Right atrium auricular region (tissue), 2 donors: Measurements from ENCODE around the gene CFAP20DC. TPM values are rescaled to one million over a fixed set of nuclear protein-coding genes. Genes with fewer than 3 reads are reported as not detected.

Source experiments
- DNase-seq: peaks from one replicate; pipeline ENCODE4 v3.0.0-alpha.2; 2019; ENCODE audit warnings: low spot score
- H3K27ac ChIP-seq, 2 donors: fragments of 200-600 bp; sonication (generic); 1 replicate in 1 of 2; 2 replicates in 1 of 2; pipeline ENCODE4 v1.5.1; 2016 to 2019
- H3K27me3 ChIP-seq, 2 donors: fragments of 200-600 bp; sonication (generic); one replicate each; pipeline versions ENCODE4 v1.5.1 to v1.6.0; 2017 to 2019
- H3K36me3 ChIP-seq: fragments of 200-600 bp; sonication (generic); one replicate; pipeline ENCODE4 v1.5.1; 2016
- H3K4me1 ChIP-seq, 2 donors: fragments of 200-600 bp; sonication (generic); one replicate each; pipeline versions ENCODE4 v1.5.1 to v1.6.0; 2017 to 2019
- H3K4me3 ChIP-seq, 2 donors: fragments of 200-600 bp; sonication (generic); 1 replicate in 1 of 2; 2 replicates in 1 of 2; pipeline ENCODE4 v1.5.1; 2017 to 2019; ENCODE audit warnings: mild to moderate bottlenecking in 1 of 2, moderate library complexity in 1 of 2
- H3K9me3 ChIP-seq, 2 donors: fragments of 200-600 bp; sonication (generic); one replicate each; pipeline ENCODE4 v1.5.1; 2019
- total RNA-seq, 2 donors: library from RNA; depleted of rRNA; stranded (reverse); fragments of >200 nt; gene quantifications; one replicate each; pipeline ENCODE4 v1.1.0, GENCODE V29; 2016
- TF ChIP-seq, protein P1 (sequence below), 2 donors: fragments of 200-600 bp; sonication (generic); IDR thresholded peaks; one replicate each; pipeline ENCODE4 v1.5.1; 2019; ENCODE audit warnings: antibody characterized with exemption in 2 of 2

The CFAP20DC gene
- total RNA-seq, 2 donors from 2014 or later, result not detected

GRCh38 chr3:58999134-58999773 lies 50.6 kb downstream of the CFAP20DC start:
- Histone ChIP-seq H3K9me3 (no peaks in the 10 kb centered on the region), H3K4me1 (no peaks in the 10 kb centered on the region), H3K4me3 (no peak overlapping the region), H3K27me3 (no peaks in the 10 kb centered on the region), H3K36me3 (no peaks in the 10 kb centered on the region), H3K27ac (no peak overlapping the region)
- TF ChIP-seq, protein P1, sequence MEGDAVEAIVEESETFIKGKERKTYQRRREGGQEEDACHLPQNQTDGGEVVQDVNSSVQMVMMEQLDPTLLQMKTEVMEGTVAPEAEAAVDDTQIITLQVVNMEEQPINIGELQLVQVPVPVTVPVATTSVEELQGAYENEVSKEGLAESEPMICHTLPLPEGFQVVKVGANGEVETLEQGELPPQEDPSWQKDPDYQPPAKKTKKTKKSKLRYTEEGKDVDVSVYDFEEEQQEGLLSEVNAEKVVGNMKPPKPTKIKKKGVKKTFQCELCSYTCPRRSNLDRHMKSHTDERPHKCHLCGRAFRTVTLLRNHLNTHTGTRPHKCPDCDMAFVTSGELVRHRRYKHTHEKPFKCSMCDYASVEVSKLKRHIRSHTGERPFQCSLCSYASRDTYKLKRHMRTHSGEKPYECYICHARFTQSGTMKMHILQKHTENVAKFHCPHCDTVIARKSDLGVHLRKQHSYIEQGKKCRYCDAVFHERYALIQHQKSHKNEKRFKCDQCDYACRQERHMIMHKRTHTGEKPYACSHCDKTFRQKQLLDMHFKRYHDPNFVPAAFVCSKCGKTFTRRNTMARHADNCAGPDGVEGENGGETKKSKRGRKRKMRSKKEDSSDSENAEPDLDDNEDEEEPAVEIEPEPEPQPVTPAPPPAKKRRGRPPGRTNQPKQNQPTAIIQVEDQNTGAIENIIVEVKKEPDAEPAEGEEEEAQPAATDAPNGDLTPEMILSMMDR (IDR thresholded peaks at IDR 0.05), result no peak
- DNase-seq, result no peak

DNA sequence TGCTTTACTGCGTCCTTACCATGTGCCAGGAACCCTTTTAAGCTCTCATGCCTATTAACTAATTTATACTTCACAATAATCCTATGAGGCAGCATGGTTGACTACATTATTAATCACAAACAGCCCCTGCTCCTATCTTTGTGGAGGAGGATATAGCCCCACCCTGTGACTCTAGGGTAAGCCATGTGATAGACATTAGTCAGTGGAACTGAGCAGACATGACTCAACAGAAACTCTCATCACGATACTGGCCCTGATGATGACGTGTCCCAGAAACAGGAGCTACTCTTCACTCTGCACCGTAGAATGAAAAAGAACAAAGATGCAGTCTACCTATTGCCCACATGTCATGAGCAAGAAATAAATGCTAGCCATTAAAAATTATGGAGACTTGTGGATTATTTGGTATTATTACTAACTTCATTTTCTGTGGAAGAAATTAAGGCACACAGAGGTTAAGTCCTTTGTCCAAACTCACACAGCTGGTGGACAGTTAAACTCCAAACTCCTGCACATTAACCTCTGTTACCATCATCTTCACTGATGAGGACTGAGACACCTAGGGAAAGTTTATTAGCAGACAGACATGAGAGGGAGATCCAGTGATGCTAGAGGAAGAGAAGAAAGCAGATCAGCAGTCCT lies 51.2 kb downstream of the CFAP20DC start:
- no peaks in the 10 kb centered on the region for H3K36me3 ChIP-seq
- DNase-seq, result no peak
- TF ChIP-seq, protein P1 (IDR thresholded peaks at IDR 0.05), result no peak
- H3K4me1 ChIP-seq, result no peaks in the 10 kb centered on the region
- H3K27me3 ChIP-seq, result no peaks in the 10 kb centered on the region
- H3K9me3 ChIP-seq, result no peaks in the 10 kb centered on the region
- no peak overlapping the region for H3K27ac ChIP-seq
- no peak overlapping the region for H3K4me3 ChIP-seq

DNA sequence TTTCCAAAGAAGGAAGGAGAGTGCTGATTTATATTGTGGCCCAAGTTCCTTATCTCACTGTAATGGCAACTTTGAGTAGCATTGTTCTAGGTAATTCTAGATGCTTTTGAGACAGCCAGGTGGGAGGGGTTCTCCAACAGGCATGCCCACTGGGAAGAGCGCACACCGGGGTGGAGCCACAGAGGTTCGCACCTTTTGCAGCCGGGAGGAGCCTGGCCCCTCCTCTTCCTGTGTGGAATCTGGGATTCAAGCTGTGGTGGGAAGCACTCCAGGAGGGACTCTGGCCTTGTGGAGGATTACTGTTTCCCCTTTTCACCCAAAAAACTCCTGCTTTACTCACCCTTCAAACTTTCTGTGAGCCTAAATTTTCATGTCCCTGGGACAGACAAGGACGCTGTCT lies 53.1 kb downstream of the CFAP20DC start:
- no peak overlapping the region for H3K27ac ChIP-seq
- H3K4me1 ChIP-seq, result no peaks in the 10 kb centered on the region
- H3K27me3 ChIP-seq, result no peaks in the 10 kb centered on the region
- no peak overlapping the region for H3K4me3 ChIP-seq
- H3K36me3 ChIP-seq, result no peaks in the 10 kb centered on the region
- TF ChIP-seq, protein P1 (IDR thresholded peaks at IDR 0.05), result no peak
- H3K9me3 ChIP-seq, result no peaks in the 10 kb centered on the region
- DNase-seq, result no peak

DNA sequence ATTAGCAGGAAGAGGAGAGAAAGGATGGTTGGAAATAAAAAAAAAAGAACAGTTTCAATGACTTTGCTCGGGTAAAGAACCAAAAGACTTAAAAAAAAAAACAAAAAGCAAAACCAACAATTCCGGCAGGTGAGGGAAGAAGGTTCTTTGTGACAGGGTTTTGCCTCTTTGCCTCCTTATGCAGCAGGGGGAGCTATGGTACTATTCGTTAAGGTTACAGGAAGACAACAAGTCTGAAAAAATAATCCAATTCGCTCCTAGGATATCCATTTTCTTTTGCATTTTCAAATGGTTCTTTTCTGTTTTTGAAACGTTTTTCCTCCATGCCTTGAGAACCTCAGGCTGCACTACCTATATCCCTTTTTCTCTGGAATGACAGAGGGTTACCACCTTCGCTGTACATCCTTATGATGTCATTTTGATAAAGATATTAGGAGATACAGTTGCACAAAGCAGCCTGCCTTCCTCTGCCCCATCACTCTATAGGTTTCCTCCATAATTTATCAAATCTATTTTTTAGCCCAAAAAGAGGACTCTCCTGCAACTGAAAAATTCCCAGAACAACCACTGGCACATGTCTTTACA lies 55.0 kb downstream of the CFAP20DC start:
- no peak overlapping the region for H3K4me3 ChIP-seq
- H3K27me3 ChIP-seq, result no peaks in the 10 kb centered on the region
- no peak overlapping the region for H3K27ac ChIP-seq
- H3K36me3 ChIP-seq, result no peaks in the 10 kb centered on the region
- no peaks in the 10 kb centered on the region for H3K4me1 ChIP-seq
- H3K9me3 ChIP-seq, result no peaks in the 10 kb centered on the region
- TF ChIP-seq, protein P1 (IDR thresholded peaks at IDR 0.05), result peak; percentile 21 to 66
- no peak for DNase-seq

GRCh38 chr3:58993547-58993946 lies 56.3 kb downstream of the CFAP20DC start:
- H3K4me3 ChIP-seq, result no peak overlapping the region
- H3K4me1 ChIP-seq, result no peaks in the 10 kb centered on the region
- no peaks in the 10 kb centered on the region for H3K27me3 ChIP-seq
- no peaks in the 10 kb centered on the region for H3K36me3 ChIP-seq
- TF ChIP-seq, protein P1 (IDR thresholded peaks at IDR 0.05), result no peak
- no peak overlapping the region for H3K27ac ChIP-seq
- no peak for DNase-seq
- H3K9me3 ChIP-seq, result no peaks in the 10 kb centered on the region
